HG02571 (cell line): ENCODE results near the gene MED6.

ENCODE experiments used
- ATAC-seq: cut with Tn5 transposase; IDR thresholded peaks from one replicate; pipeline ENCODE4 v1.9.1; 2021; ENCODE audit warnings: mild to moderate bottlenecking, moderate library complexity; ENCODE audit not compliant: unreplicated experiment

MED6 gene

DNA sequence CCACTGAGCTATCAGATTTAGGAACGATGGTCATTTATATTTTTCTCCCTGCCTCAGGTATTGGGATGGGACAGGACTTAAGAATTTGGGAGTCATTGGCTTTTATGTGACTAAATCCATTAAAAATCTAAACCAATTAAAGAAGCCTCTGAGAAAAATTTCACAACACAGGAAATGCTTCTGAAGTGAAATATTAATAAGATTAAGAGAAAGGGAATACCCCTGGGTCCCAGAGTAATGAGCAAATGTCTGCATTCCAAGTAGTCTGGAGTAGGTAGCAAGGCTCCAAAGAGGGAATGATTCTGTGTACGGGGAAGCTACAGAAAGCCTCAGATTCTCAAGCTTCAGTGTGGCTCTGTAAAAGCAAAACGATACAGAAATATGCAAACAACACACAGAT lies 707 bp upstream of the MED6 start:
- ATAC-seq: no peak

DNA sequence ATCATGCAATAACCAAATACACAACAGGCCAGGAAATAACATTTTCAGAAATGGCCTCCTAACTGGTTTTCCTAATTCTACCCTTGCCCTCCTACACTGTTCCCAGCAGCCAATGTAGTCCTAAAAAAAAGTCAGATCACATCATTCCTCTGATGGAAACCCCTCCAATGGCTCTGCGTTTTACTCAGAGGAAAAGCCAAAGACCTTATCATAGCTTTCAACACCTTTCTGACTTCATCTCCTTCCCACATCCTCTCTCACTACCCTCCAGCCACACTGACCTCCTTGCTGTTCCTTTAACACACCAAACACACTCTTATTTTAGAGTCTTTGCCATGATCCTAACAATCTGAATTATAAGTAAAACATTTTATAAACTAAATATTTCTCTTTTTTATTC lies 1.1 kb downstream of the MED6 start:
- ATAC-seq: no peak

GRCh38 chr14:70597731-70598130 lies 2.7 kb downstream of the MED6 start:
- no peak for ATAC-seq

- ATAC-seq: no peak
These were observed 4.8 kb downstream of the MED6 start for GRCh38 chr14:70595443-70596185.

DNA sequence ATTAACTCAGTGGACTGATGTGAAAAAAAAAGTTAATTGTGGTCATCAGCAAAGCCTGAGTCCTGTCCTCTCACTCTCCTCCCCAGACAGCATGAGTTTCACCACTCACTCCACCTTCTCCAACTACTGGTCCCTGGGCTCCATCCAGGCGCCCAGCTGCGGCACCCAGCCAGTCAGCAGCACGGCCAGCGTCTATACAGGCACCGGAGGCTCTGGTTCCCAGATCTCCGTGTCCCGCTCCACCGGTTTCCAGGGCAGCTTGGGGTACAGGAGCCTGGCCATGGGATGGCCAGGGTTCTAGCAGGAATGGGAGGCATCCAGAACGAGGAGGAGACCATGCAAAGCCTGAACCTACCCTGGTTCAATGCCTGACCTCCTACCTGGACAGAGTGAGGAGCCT lies 6.0 kb downstream of the MED6 start:
- no peak for ATAC-seq

- no peak for ATAC-seq
These were observed 15.2 kb downstream of the MED6 start for GRCh38 chr14:70585231-70585630.

DNA sequence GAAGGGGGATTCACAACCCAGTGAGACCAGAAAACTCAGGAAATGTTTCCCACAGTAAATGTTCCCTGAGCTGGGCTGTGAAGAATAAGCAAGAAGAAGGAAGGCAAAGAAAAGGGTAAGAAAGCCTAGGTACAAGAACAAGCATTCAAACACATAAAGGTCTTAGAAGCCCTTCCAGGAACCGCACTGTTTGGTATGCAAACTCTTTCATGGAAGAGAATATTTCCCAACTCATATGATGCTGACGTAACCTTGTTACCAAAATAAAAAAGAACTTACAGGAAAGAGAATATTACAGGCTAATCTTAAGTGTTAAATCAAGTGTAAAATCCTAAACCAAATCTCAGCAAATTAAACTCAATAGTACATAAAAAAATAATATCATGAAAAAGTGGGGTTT lies 23.6 kb downstream of the MED6 start:
- ATAC-seq: no peak

- ATAC-seq: no peak
These were observed 27.4 kb downstream of the MED6 start for GRCh38 chr14:70573050-70573449.

- ATAC-seq: no peak
These were observed 29.3 kb downstream of the MED6 start for GRCh38 chr14:70571139-70571538.

DNA sequence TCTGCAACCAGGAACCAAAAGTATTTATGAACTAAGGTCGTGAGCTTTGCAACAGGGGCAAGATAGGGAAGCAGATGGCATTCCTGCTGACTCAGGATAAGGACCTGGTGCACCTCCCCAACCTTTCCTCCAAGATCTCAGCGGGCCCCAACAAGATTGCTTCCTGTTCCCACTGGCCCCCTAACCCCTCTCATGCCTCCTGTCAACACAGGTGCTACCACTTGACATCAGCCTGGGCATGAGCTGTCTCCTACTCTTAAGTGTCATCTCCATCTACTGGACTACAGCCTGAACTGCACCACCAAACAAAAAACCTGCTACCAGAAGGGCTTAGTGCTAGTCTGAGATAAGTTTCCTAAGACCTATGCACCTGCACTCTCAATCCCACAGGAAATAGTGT lies 32.7 kb downstream of the MED6 start:
- ATAC-seq: no peak

DNA sequence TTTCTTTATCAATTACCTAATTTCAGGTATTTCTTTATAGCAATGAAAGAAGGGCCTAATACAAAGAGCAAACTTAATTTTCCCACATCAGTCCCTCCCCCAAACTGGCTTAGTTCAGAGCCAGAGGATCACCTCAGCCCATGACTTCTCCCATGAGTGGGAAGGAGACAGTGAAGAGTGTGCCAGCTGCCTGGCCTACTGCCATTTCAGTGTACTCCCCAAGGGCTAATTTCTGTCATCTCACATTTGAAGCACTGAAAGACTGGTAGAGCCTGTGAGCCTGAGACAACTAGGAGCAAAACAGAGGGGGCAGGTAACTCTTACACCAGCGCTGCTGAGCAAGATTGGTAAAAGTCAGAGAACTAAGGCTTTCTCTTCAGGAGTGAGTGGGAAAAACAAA lies 36.6 kb downstream of the MED6 start:
- no peak for ATAC-seq

GRCh38 chr14:70563417-70563816 lies 37.0 kb downstream of the MED6 start:
- ATAC-seq: no peak

GRCh38 chr14:70558356-70558755 lies 42.1 kb downstream of the MED6 start:
- no peak for ATAC-seq

- no peak for ATAC-seq
These were observed 44.6 kb downstream of the MED6 start for GRCh38 chr14:70555890-70556289.

DNA sequence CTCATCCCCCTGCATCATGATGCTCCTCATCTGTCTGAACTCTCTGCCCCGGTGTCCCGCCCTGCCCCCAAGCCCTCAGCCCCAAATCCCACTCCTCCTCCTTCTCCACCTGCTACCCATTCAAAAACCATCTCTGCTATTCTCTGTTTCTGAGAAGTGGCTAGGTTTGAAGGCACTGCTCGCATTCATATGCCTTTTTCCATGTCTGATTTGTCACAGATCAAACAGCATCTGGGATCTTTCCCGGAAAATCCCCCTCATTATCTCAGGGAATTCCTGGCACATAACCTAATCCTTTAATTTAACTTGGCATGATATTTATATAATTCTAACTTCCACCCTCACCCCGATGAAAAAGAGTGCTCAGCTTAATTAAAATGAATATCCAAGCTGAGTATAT lies 62.4 kb downstream of the MED6 start:
- ATAC-seq: no peak

DNA sequence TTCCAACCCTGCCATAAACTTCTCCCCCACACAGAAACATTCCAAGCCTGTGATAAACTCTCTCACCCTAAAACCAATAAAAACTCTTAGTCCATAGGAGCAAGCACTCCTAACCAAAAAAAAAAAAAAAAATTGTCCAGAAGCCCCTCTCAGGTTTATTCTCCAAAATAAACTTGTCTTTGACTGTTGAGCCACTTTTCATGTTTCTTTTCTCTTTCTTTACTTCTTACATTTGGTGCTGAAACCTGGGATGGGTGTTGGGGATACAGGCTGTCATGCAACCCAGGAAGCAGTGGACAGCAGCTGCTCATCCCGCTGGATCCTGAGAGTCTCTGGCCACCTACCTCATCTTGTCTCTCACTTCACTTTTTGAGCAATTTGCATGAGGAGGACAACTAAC lies 63.6 kb downstream of the MED6 start:
- ATAC-seq: no peak

DNA sequence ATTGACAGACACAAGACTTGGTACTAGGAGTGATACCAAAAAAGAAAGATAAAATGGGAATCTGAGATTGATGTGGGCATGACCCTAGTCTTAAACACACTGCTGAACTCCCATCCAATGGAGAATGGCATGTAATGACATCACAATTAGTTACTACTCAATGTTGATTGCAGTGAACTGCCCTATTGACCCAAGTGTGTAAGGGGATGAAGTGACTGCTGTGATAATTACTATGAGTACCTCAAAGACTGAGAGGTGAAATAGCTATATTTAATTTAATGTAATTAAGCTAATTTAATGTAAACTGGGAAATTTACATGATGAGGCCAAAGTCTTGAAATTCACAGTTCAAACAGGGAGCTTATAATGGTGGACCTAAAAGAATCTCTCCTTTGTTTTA lies 65.6 kb downstream of the MED6 start, which contains the start of gene ADAM20:
Gene ADAM20 (minus strand): TSS at position 101 of the 400 bp plus-strand sequence. CDS start 10,247 bp downstream, outside the sequence.
- ATAC-seq: no peak
